Panc1 (cell line): ENCODE measurements around the gene TAF5. TPM values are rescaled to one million over a fixed set of nuclear protein-coding genes. Genes with fewer than 3 reads are reported as not detected.

Experiments
- ATAC-seq: fragments of 200-7000 bp; cut with Tn5 transposase; 2 replicates; pipeline ENCODE4 v1.9.1; 2020; ENCODE audit warnings: mild to moderate bottlenecking, moderate library complexity
- BruUV-seq: library from RNA; stranded (reverse); fragments of 400-500 nt; replicated peaks from 2 replicates; lab custom pipeline; 2021; lab: Mats Ljungman, UMichigan
- CTCF ChIA-PET: fragments of 300-600 bp; sonication (Branson Sonifier 250); formaldehyde crosslinking; loops from one replicate; lab custom pipeline; 2022; ENCODE audit warnings: antibody characterized with exemption; lab: Charles Lee
- POLR2A ChIA-PET: fragments of 300-600 bp; sonication (Branson Sonifier 250); formaldehyde crosslinking; loops from one replicate; lab custom pipeline; 2022; ENCODE audit warnings: antibody characterized with exemption; lab: Charles Lee
- DNase-seq: peaks from one replicate; pipeline ENCODE4 v3.0.0-alpha.2; 2010; ENCODE audit warnings: low read depth, low spot score
- H3K27ac ChIP-seq: 2 replicates; pipeline ENCODE4 v1.5.1; 2011; ENCODE audit warnings: mild to moderate bottlenecking, low read length, inconsistent platforms
- H3K27me3 ChIP-seq: fragments of 200-500 bp; sonication (Bioruptor generic); 2 replicates; pipeline ENCODE4 v1.6.0; 2014; ENCODE audit warnings: low read length, inconsistent platforms; ENCODE audit not compliant: control insufficient read depth, insufficient read depth
- H3K36me3 ChIP-seq: fragments of 200-500 bp; sonication (Bioruptor generic); 2 replicates; pipeline ENCODE4 v1.5.1; 2014; ENCODE audit warnings: inconsistent platforms, mild to moderate bottlenecking, low read length, moderate library complexity; ENCODE audit not compliant: control insufficient read depth, insufficient read depth
- H3K4me1 ChIP-seq: 2 replicates; pipeline ENCODE4 v1.5.1; 2011; ENCODE audit warnings: inconsistent platforms, mild to moderate bottlenecking, low read length, moderate library complexity; ENCODE audit not compliant: control insufficient read depth, insufficient read depth
- H3K4me3 ChIP-seq, 2 experiments: 2 replicates each; pipeline ENCODE4 v1.5.1; 2011 to 2012; ENCODE audit warnings: low read depth in 2 of 2, low read length in 2 of 2, mild to moderate bottlenecking in 2 of 2, inconsistent platforms in 1 of 2, moderate library complexity in 1 of 2
- H3K9me3 ChIP-seq: fragments of 200-500 bp; sonication (Bioruptor generic); 2 replicates; pipeline ENCODE4 v1.5.1; 2014; ENCODE audit warnings: low read depth, mild to moderate bottlenecking, inconsistent platforms, low read length, moderate library complexity; ENCODE audit not compliant: control insufficient read depth, insufficient read depth
- POLR2AphosphoS5 ChIP-seq: IDR thresholded peaks from 2 replicates; pipeline ENCODE4 v1.6.1; 2012; ENCODE audit warnings: mild to moderate bottlenecking, low read depth, low read length, moderate library complexity
- SIN3A ChIP-seq: IDR thresholded peaks from 2 replicates; pipeline ENCODE4 v1.6.1; 2012; ENCODE audit warnings: low read depth, mild to moderate bottlenecking, low read length, moderate library complexity, borderline replicate concordance; ENCODE audit not compliant: insufficient read depth
- TCF7L2 ChIP-seq: IDR thresholded peaks from 2 replicates; pipeline ENCODE4 v1.6.1; 2011; ENCODE audit warnings: mild to moderate bottlenecking, low read depth, low read length, inconsistent platforms
- in situ Hi-C: cut with HindIII; loops from 2 replicates; pipeline ENCODE4 v1.10.0; 2016; ENCODE audit warnings: low sequenced_read_pairs, low pct_unique_long_range_greater_than_20kb
- intact Hi-C: fragments of 100-400 bp; cut with micrococcal nuclease; formaldehyde crosslinking; loops from one replicate; pipeline ENCODE4 v1.10.0; 2022; ENCODE audit not compliant: unreplicated experiment
- total RNA-seq: library from RNA; stranded (reverse); gene quantifications from one replicate; pipeline ENCODE4 v1.2.1, GENCODE V29; 2021; ENCODE audit not compliant: unreplicated experiment
- TF ChIP-seq, protein P1 (sequence below): fragments of 450-650 bp; IDR thresholded peaks from 2 replicates; pipeline ENCODE4 v1.5.1; 2017; ENCODE audit warnings: mild to moderate bottlenecking
- TF ChIP-seq, protein P2 (sequence below), 2 experiments: IDR thresholded peaks; 2 replicates each; pipeline ENCODE4 v1.6.1; 2011 to 2012; ENCODE audit warnings: low read depth in 2 of 2, control low read depth in 1 of 2, low read length in 1 of 2, mild to moderate bottlenecking in 1 of 2, moderate library complexity in 1 of 2; ENCODE audit not compliant: insufficient read depth in 1 of 2

TAF5 gene
- total RNA-seq, 1 experiment from 2014 or later = 6.0 TPM

DNA sequence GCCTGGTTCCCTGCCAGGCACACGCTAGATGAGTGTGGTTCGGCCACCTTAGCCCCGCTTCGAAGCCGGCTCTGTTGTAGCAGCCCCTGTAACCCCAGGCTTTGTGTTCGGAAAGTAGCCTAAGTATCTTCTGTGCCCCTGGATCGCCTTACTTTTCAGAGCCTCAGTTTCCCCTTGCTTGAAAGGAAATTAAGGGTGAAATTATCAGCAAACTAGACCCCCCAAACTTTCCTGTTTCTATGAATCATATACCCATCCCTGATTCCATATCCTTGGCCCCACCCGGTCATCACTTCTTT, 29.0 kb downstream of the TAF5 start:
- Histone ChIP-seq H3K4me1 (peaks cover 27% of the 10 kb centered on the region), H3K4me3 (peak overlapping the region; percentile 94 to 95), H3K27ac (peak overlapping the region; percentile 97), H3K9me3 (no peaks in the 10 kb centered on the region), H3K27me3 (no peaks in the 10 kb centered on the region), H3K36me3 (peaks cover 65% of the 10 kb centered on the region)
- CTCF ChIA-PET = no interaction called here
- ATAC-seq = peak; percentile 17; the same call in 1 of the 2 replicates
- POLR2A ChIA-PET = no interaction called here
- BruUV-seq = TSS peak; percentile 92
- intact Hi-C loops (no loop called here), in situ Hi-C loops (loop anchor here (10.0 kb wide), 1 partner anchor 78 kb away; the partner anchor contains the start of gene CALHM3)
- TF ChIP-seq, protein P1, sequence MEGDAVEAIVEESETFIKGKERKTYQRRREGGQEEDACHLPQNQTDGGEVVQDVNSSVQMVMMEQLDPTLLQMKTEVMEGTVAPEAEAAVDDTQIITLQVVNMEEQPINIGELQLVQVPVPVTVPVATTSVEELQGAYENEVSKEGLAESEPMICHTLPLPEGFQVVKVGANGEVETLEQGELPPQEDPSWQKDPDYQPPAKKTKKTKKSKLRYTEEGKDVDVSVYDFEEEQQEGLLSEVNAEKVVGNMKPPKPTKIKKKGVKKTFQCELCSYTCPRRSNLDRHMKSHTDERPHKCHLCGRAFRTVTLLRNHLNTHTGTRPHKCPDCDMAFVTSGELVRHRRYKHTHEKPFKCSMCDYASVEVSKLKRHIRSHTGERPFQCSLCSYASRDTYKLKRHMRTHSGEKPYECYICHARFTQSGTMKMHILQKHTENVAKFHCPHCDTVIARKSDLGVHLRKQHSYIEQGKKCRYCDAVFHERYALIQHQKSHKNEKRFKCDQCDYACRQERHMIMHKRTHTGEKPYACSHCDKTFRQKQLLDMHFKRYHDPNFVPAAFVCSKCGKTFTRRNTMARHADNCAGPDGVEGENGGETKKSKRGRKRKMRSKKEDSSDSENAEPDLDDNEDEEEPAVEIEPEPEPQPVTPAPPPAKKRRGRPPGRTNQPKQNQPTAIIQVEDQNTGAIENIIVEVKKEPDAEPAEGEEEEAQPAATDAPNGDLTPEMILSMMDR = no peak
- TF ChIP-seq, protein P2, sequence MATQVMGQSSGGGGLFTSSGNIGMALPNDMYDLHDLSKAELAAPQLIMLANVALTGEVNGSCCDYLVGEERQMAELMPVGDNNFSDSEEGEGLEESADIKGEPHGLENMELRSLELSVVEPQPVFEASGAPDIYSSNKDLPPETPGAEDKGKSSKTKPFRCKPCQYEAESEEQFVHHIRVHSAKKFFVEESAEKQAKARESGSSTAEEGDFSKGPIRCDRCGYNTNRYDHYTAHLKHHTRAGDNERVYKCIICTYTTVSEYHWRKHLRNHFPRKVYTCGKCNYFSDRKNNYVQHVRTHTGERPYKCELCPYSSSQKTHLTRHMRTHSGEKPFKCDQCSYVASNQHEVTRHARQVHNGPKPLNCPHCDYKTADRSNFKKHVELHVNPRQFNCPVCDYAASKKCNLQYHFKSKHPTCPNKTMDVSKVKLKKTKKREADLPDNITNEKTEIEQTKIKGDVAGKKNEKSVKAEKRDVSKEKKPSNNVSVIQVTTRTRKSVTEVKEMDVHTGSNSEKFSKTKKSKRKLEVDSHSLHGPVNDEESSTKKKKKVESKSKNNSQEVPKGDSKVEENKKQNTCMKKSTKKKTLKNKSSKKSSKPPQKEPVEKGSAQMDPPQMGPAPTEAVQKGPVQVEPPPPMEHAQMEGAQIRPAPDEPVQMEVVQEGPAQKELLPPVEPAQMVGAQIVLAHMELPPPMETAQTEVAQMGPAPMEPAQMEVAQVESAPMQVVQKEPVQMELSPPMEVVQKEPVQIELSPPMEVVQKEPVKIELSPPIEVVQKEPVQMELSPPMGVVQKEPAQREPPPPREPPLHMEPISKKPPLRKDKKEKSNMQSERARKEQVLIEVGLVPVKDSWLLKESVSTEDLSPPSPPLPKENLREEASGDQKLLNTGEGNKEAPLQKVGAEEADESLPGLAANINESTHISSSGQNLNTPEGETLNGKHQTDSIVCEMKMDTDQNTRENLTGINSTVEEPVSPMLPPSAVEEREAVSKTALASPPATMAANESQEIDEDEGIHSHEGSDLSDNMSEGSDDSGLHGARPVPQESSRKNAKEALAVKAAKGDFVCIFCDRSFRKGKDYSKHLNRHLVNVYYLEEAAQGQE (IDR thresholded peaks at IDR 0.05; ENCODE audit: insufficient read depth in 1 of 2, low read depth in 2 of 2, low read length in 1 of 2) = no peak
- TF ChIP-seq SIN3A (no peak), TCF7L2 (no peak), POLR2AphosphoS5 (no peak)
- DNase-seq = no peak

DNA sequence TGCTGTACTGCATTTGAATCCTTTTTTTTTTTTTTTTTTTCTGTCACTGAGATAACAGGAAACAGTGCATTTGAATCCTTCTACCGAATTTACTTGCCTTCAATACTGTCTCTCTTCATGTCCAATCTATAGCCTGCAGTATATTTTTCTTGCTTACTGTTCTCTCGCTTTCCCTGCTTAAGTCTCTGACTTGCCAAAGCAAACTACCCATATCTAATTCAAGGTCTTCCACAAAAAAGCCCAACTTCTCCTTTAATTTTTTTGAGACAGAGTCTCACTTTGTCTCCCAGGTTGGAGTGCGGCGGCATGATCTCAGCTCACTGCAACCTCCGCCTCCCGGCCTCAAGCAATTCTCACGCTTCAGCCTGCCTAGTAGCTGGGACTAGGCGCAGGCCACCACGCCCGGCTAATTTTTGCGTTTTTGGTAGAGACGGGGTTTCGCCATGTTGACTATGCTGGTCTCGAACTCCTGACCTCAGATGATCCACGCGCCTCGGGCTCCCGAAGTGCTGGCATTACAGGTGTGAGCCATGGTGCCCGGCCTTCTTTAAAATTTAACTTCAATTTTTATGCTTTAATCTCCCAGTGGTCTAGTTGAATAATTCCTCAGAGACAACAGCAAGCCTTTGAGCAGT, 29.5 kb downstream of the TAF5 start:
- Histone ChIP-seq H3K27me3 (no peaks in the 10 kb centered on the region), H3K4me1 (peaks cover 27% of the 10 kb centered on the region), H3K27ac (peak overlapping the region; percentile 97), H3K36me3 (peaks cover 70% of the 10 kb centered on the region), H3K4me3 (peak overlapping the region; percentile 94 to 95), H3K9me3 (no peaks in the 10 kb centered on the region)
- no peak for DNase-seq
- intact Hi-C loops (no loop called here), in situ Hi-C loops (loop anchor here (10.0 kb wide), 1 partner anchor 77 kb away; the partner anchor contains the start of gene CALHM3)
- no TSS peak for BruUV-seq
- CTCF ChIA-PET = interaction anchor here (0.6 kb wide), 1 partner anchor 22 kb away, joined by 8 read pairs; no protein-coding TSS in a partner anchor
- TF ChIP-seq, protein P2 (IDR thresholded peaks at IDR 0.05; ENCODE audit: insufficient read depth in 1 of 2, low read depth in 2 of 2, low read length in 1 of 2) = no peak
- TF ChIP-seq POLR2AphosphoS5 (no peak), SIN3A (no peak), TCF7L2 (no peak)
- TF ChIP-seq, protein P1 = no peak
- no peak for ATAC-seq
- POLR2A ChIA-PET = interaction anchor here (0.5 kb wide), 1 partner anchor 233 kb away, joined by 3 read pairs; no protein-coding TSS in a partner anchor
